MM.1S (cell line): ENCODE results near the gene SPEG.

Experiments
- DNase-seq: peaks from one replicate; pipeline ENCODE4 v3.0.0-alpha.2; 2015
- H2AFZ ChIP-seq: fragments of 300-600 bp; sonication (generic); 2 replicates; pipeline ENCODE4 v1.6.0; 2016; ENCODE audit warnings: antibody characterized with exemption, low read length
- H3F3A ChIP-seq: fragments of 300-600 bp; sonication (generic); 2 replicates; pipeline ENCODE4 v1.6.1; 2016; ENCODE audit warnings: mild to moderate bottlenecking, antibody characterized with exemption, low read length, moderate library complexity, mixed read lengths; ENCODE audit not compliant: insufficient read depth
- H3K27ac ChIP-seq: fragments of 300-600 bp; sonication (generic); 2 replicates; pipeline ENCODE4 v1.5.1; 2016; ENCODE audit warnings: mild to moderate bottlenecking, low read length
- H3K27me3 ChIP-seq: fragments of 300-600 bp; sonication (generic); replicated peaks from 2 replicates; pipeline ENCODE4 v1.6.0; 2016; ENCODE audit warnings: low read length; ENCODE audit not compliant: insufficient read depth
- H3K36me3 ChIP-seq: fragments of 300-600 bp; sonication (generic); replicated peaks from 2 replicates; pipeline ENCODE4 v1.6.1; 2016; ENCODE audit warnings: mild to moderate bottlenecking, low read length, mixed read lengths; ENCODE audit not compliant: insufficient read depth
- H3K4me1 ChIP-seq: fragments of 300-600 bp; sonication (generic); 2 replicates; pipeline ENCODE4 v1.6.1; 2016; ENCODE audit warnings: low read length, mixed read lengths
- H3K4me2 ChIP-seq: fragments of 300-600 bp; sonication (generic); 2 replicates; pipeline ENCODE4 v1.6.0; 2016; ENCODE audit warnings: low read depth, low read length
- H3K4me3 ChIP-seq: fragments of 300-600 bp; sonication (generic); 2 replicates; pipeline ENCODE4 v1.5.1; 2016; ENCODE audit warnings: low read length, mixed read lengths
- H3K79me2 ChIP-seq: fragments of 300-600 bp; sonication (generic); 2 replicates; pipeline ENCODE4 v1.6.1; 2016; ENCODE audit warnings: mixed run types, low read length, mixed read lengths
- H3K9ac ChIP-seq: fragments of 300-600 bp; sonication (generic); 2 replicates; pipeline ENCODE4 v1.6.1; 2016; ENCODE audit warnings: low read length, mixed read lengths
- H3K9me2 ChIP-seq: fragments of 300-600 bp; sonication (generic); replicated peaks from 2 replicates; pipeline ENCODE4 v1.6.1; 2016; ENCODE audit warnings: mild to moderate bottlenecking, low read length, mixed read lengths; ENCODE audit not compliant: insufficient read depth
- H3K9me3 ChIP-seq: fragments of 300-600 bp; sonication (generic); replicated peaks from 2 replicates; pipeline ENCODE4 v1.6.1; 2016; ENCODE audit warnings: mild to moderate bottlenecking, low read length, mixed read lengths; ENCODE audit not compliant: insufficient read depth
- H4K20me1 ChIP-seq: fragments of 300-600 bp; sonication (generic); 2 replicates; pipeline ENCODE4 v1.6.1; 2016; ENCODE audit warnings: mild to moderate bottlenecking, low read length, moderate library complexity, mixed read lengths; ENCODE audit not compliant: insufficient read depth
- CTCF ChIP-seq: fragments of 300-600 bp; sonication (generic); IDR thresholded peaks from 2 replicates; pipeline ENCODE4 v1.5.1; 2016; ENCODE audit warnings: antibody characterized with exemption, low read length, mixed read lengths
- EZH2 ChIP-seq: fragments of 300-600 bp; sonication (generic); optimal IDR thresholded peaks from 2 replicates; pipeline ENCODE3; 2017; ENCODE audit warnings: low read depth, mild to moderate bottlenecking, antibody characterized with exemption, low read length, mixed read lengths
- EZH2phosphoT487 ChIP-seq: fragments of 300-600 bp; sonication (generic); IDR thresholded peaks from 2 replicates; pipeline ENCODE4 v1.6.1; 2018; ENCODE audit warnings: antibody characterized with exemption, low read length

The SPEG gene

GRCh38 chr2:219467736-219468075 lies 33.1 kb downstream of the SPEG start:
- no peak overlapping the region for H3K4me2 ChIP-seq
- H4K20me1 ChIP-seq: no peaks in the 10 kb centered on the region
- H3K4me3 ChIP-seq: no peak overlapping the region
- no peak for DNase-seq
- H3K9ac ChIP-seq: no peak overlapping the region
- H3K4me1 ChIP-seq: no peaks in the 10 kb centered on the region
- H3F3A ChIP-seq: no peaks in the 10 kb centered on the region
- H2AFZ ChIP-seq: no peak overlapping the region
- TF ChIP-seq EZH2 (no peak), EZH2phosphoT487 (no peak), CTCF (no peak)
- peaks cover 65% of the 10 kb centered on the region for H3K27me3 ChIP-seq
- no peaks in the 10 kb centered on the region for H3K9me2 ChIP-seq
- H3K27ac ChIP-seq: no peak overlapping the region
- H3K79me2 ChIP-seq: no peaks in the 10 kb centered on the region
- H3K36me3 ChIP-seq: no peaks in the 10 kb centered on the region
- no peaks in the 10 kb centered on the region for H3K9me3 ChIP-seq

- H2AFZ ChIP-seq: no peak overlapping the region
- no peak for DNase-seq
Measured at GRCh38 chr2:219468410-219469185, 34.0 kb downstream of the SPEG start.

GRCh38 chr2:219469186-219469724 lies 34.6 kb downstream of the SPEG start:
- no peaks in the 10 kb centered on the region for H4K20me1 ChIP-seq

More at GRCh38 chr2:219468410-219469185, 34.0 kb downstream of the SPEG start:
- Histone ChIP-seq H3K4me2 (no peak overlapping the region), H3K79me2 (no peaks in the 10 kb centered on the region), H3K36me3 (no peaks in the 10 kb centered on the region), H3K27ac (no peak overlapping the region), H3K4me1 (no peaks in the 10 kb centered on the region), H3K9ac (no peak overlapping the region), H3K4me3 (no peak overlapping the region), H3K9me2 (no peaks in the 10 kb centered on the region), H3K27me3 (peaks cover 74% of the 10 kb centered on the region), H3F3A (no peaks in the 10 kb centered on the region), H3K9me3 (no peaks in the 10 kb centered on the region), H4K20me1 (no peaks in the 10 kb centered on the region)
- TF ChIP-seq EZH2phosphoT487: no peak
- no peak for TF ChIP-seq EZH2
- no peak for TF ChIP-seq CTCF

More at GRCh38 chr2:219469186-219469724, 34.6 kb downstream of the SPEG start:
- no peak overlapping the region for H3K4me3 ChIP-seq
- H3K4me2 ChIP-seq: no peak overlapping the region
- TF ChIP-seq EZH2: no peak
- no peak for TF ChIP-seq EZH2phosphoT487
- TF ChIP-seq CTCF: no peak
- no peak overlapping the region for H3K9ac ChIP-seq
- no peak for DNase-seq
- H3K27me3 ChIP-seq: peaks cover 80% of the 10 kb centered on the region
- H3F3A ChIP-seq: no peaks in the 10 kb centered on the region
- no peaks in the 10 kb centered on the region for H3K36me3 ChIP-seq
- no peaks in the 10 kb centered on the region for H3K9me3 ChIP-seq
- H3K79me2 ChIP-seq: no peaks in the 10 kb centered on the region
- no peaks in the 10 kb centered on the region for H3K9me2 ChIP-seq
- H3K27ac ChIP-seq: no peak overlapping the region
- H2AFZ ChIP-seq: no peak overlapping the region
- H3K4me1 ChIP-seq: no peaks in the 10 kb centered on the region
